Stimulated activated CD4-positive, alpha-beta T cell treated with anti-CD3 and anti-CD28 coated beads, Interleukin-2, amount 100 ng/mL, for 24 hours (primary cell): ENCODE measurements around the gene PTPN4.

Experiments
- DNase-seq, 2 donors: peaks; one replicate each; pipeline ENCODE4 v3.0.0-alpha.2; 2020

The PTPN4 gene, protein sequence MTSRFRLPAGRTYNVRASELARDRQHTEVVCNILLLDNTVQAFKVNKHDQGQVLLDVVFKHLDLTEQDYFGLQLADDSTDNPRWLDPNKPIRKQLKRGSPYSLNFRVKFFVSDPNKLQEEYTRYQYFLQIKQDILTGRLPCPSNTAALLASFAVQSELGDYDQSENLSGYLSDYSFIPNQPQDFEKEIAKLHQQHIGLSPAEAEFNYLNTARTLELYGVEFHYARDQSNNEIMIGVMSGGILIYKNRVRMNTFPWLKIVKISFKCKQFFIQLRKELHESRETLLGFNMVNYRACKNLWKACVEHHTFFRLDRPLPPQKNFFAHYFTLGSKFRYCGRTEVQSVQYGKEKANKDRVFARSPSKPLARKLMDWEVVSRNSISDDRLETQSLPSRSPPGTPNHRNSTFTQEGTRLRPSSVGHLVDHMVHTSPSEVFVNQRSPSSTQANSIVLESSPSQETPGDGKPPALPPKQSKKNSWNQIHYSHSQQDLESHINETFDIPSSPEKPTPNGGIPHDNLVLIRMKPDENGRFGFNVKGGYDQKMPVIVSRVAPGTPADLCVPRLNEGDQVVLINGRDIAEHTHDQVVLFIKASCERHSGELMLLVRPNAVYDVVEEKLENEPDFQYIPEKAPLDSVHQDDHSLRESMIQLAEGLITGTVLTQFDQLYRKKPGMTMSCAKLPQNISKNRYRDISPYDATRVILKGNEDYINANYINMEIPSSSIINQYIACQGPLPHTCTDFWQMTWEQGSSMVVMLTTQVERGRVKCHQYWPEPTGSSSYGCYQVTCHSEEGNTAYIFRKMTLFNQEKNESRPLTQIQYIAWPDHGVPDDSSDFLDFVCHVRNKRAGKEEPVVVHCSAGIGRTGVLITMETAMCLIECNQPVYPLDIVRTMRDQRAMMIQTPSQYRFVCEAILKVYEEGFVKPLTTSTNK

DNA sequence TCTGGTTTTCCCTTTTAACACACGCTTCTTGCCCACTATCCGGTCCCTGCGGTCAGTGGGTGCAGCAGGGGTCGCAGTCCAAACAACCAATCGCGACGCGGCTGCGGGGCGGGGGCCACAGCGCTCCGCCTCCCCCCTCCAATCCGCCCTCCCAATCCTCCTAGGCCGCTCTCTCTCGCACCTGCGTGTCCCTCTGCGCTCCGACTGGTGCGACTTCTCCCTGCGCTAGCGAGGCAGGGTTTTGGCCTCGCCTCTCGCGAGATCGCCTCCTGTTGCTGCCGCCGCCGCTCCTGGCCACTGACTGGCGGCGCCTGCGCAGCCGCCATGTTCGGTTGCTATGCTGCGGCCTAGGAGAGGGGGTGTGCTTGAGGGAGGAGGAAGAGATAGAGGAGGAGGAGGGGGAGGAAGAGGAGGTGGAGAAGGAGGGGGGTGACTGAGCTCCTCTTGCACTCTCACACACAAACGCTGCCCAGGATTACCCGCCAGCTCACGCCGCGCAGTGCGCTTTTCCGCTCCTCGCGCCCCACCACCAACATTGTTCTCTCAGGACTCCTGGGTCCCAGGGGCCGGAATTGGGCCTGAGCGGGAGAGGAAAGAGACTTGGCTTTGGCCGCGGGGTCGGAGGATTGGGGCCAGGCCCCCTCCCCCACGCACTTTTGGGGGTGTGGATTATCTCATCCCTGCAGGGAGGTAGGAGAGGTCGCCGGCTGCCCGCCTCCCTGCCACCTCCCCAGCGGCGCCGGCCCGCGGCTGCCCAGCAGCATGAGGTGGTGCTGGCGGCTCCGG, at the start of gene PTPN4:
TSS of gene PTPN4 (plus strand) at position 472 of the 786 bp plus-strand sequence. CDS start 49,932 bp downstream, outside the sequence.
- peak; percentile 92 to 94 for DNase-seq

DNA sequence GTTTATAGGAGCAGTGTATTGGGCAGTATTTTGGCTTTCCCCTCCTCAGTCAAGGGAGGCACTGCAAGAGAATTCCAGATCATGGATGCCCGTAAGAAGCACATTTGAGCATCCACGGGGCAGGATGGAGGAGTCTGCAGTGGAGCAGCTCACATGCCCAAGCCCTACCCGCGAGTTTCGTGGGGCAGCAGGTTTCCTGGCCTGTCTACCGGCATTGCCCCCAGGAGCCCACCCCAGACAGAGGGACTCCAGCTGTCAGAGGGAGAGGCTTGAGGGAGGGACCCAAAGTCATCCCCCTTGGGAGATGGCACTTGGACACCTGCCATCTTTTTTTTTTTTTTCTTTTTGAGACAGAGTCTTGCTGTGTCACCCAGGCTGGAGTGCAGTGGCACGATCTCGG, 49.4 kb upstream of the PTPN4 start:
- no peak for DNase-seq

GRCh38 chr2:119711352-119711751, 48.4 kb upstream of the PTPN4 start:
- no peak for DNase-seq

GRCh38 chr2:119712571-119712970, 47.2 kb upstream of the PTPN4 start:
- no peak for DNase-seq

GRCh38 chr2:119713819-119714490, 45.8 kb upstream of the PTPN4 start:
- no peak for DNase-seq

- DNase-seq: no peak
Measured at GRCh38 chr2:119715409-119716283, 44.1 kb upstream of the PTPN4 start.

DNA sequence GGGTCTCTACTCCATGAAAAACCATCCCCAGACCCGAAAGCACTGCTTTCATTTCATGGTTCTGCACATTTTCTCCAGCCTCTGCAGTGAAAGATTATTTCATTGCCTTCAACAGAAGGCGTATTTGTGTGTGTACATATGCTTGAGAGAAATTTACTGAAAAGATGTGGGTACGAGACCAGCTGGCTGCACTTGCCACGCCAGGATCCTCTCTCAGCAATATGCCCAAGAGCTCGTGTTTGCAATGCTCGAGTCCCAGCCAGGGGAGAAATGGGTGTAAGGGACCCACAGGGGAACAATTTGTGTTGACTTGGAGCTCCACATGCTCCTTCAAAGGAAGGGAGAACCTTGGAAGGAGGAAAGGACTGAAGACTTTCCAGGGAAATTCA, 43.4 kb upstream of the PTPN4 start:
- DNase-seq: no peak

DNA sequence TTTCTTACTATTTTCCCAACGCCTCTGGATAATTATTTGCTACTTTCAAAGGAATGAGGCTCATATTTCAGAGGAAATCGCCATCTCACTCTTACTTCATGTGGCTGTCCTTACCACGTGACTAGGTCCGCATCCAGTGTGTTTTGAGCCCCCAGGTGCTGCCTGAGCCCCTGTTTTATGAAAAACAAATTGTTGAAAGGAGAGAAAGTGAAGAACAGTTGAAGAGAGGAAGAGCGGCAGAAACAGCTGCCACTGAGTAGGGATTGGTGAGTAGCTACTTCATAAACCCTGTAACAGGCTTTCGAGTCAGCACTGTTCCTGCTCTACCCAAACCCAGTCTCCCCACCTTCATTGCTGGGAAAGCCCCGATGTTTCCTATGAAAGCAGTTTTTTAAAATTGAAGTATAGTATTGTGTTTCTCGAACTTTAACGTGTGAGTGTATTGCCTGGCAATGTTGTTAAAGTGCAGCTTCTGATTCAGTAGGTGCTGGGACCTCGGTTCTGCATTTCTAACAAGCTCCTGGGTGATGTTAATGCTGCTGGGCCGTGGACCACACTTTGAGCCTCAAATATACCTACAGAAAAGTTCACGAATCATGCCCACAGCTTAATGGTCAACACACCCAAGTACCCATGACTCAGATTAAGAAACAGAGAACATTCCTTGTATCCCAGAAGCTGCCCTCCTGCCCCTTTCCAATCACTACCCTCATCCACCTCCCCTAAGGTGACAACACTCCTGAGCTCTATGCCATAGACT, 41.0 kb upstream of the PTPN4 start:
- DNase-seq: no peak

GRCh38 chr2:119719261-119719627, 40.5 kb upstream of the PTPN4 start:
- DNase-seq: no peak

- no peak for DNase-seq
Measured at GRCh38 chr2:119721043-119721442, 38.7 kb upstream of the PTPN4 start.

- DNase-seq: no peak
Measured at GRCh38 chr2:119721462-119721861, 38.3 kb upstream of the PTPN4 start.

- no peak for DNase-seq
Measured at GRCh38 chr2:119721904-119722303, 37.8 kb upstream of the PTPN4 start.

GRCh38 chr2:119723186-119723585, 36.5 kb upstream of the PTPN4 start:
- DNase-seq: no peak

- no peak for DNase-seq
Measured at GRCh38 chr2:119723784-119724467, 35.8 kb upstream of the PTPN4 start.

- DNase-seq: no peak
Measured at GRCh38 chr2:119724656-119725485, 34.9 kb upstream of the PTPN4 start.

DNA sequence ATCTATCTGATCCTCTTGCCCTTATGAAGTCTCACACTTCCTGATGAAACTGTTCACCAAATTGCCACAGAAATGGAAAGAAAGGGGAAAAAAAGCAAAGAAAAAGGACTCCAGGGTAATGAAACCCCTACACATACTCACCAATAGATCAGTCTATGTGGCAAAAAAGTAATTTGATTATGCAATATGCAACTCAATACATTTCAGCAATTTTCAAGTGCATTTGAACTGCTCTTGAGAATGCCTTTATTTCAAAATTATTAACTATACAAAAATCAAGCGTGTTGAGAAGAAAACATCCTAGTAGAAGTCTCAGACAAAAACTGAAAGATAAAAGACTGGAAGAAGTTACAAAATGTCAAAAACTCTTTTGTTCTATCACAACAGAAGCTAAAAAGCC, 32.2 kb upstream of the PTPN4 start:
- DNase-seq: no peak

GRCh38 chr2:119728421-119728820, 31.3 kb upstream of the PTPN4 start:
- no peak for DNase-seq

DNA sequence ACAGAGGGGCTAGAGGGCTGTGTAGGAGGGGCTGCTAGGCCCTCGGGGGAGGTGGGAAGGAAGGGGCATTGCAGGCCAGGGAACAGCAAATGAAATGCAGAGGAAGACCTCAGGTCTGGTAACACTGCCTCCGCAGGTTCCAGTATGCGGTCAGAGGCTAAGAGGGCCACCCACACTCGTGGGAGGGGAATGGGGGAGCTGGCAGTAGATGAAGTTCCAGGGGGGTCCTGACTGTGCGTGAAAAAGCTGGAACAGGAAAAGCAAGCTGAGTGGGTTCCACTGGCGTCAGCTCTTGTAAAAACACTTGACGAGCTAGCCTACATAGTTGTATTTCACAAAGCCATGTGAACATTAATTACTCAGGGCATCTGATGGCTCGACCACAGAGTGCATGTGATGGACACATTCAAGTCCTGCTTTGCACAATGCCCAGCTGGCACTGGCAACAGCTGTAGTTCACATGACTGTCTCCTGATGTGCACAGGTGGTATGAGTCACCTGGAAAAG, 29.0 kb upstream of the PTPN4 start:
- DNase-seq: no peak

DNA sequence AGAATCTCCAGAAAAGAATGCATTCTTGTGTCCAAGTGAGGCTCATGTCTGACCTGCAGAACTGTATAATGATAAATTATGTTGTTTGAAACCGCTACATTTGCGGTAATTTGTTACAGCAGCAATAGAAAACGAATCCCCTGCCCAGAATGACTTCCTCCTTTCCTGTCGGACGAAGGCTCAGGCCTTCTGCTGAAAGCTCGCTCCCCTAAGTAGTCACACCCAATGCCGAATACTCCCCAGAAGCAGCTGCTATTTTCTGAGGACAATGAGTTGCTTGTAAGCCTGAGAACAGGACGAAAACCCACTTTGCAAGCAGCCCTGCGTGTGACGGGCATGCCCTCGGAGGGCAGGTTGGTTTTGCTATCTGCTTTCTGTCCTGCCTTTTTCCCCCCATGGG, 27.7 kb upstream of the PTPN4 start:
- no peak for DNase-seq
